Measurements from ENCODE around the gene PARD3B.

The PARD3B gene

DNA sequence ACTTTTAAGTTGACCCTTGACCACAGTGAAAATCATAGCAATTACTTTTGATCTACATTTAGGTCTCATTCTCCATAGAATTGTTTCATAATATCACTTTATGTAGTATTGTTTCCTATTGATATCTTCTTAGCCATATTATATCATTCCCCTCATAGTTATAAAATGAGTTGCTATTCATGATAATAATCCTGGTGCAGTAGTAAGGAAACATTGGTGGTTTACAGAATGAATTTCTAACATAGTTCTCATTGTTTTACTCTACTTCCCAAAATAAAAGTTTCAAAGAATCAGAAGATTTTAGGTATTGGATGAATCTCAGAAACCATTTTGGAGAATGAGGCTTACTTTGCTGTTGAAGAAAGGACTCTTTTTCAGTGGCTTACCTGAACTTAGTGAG is 246.0 kb downstream of the PARD3B start:
- H3K4me3 ChIP-seq (ENCODE audit: low read depth, low read length): no peak overlapping the region
- TF ChIP-seq, protein P1, sequence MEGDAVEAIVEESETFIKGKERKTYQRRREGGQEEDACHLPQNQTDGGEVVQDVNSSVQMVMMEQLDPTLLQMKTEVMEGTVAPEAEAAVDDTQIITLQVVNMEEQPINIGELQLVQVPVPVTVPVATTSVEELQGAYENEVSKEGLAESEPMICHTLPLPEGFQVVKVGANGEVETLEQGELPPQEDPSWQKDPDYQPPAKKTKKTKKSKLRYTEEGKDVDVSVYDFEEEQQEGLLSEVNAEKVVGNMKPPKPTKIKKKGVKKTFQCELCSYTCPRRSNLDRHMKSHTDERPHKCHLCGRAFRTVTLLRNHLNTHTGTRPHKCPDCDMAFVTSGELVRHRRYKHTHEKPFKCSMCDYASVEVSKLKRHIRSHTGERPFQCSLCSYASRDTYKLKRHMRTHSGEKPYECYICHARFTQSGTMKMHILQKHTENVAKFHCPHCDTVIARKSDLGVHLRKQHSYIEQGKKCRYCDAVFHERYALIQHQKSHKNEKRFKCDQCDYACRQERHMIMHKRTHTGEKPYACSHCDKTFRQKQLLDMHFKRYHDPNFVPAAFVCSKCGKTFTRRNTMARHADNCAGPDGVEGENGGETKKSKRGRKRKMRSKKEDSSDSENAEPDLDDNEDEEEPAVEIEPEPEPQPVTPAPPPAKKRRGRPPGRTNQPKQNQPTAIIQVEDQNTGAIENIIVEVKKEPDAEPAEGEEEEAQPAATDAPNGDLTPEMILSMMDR (IDR thresholded peaks at IDR 0.05; ENCODE audit: insufficient read depth, low read depth, low read length, missing control alignments): no peak
- no peak for DNase-seq (ENCODE audit: low read depth)

DNA sequence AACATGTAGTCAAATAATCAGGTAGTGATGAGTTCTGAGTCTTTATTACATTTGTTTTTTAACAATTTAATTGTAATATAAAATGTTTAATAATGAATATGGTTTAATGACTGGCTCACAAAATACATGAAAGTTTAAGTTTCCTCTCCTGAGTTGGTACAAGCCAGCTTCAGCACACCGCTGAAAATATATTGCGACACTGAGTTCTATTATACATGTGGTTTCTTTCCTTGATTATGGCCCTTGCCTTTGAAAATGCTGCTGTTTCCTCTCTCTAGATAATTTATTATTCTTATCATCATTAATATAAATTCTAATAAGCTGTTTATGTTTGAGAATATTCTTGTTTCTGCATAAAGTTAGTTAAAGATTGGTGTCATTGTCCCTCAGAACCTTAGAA is 249.3 kb downstream of the PARD3B start:
- TF ChIP-seq, protein P1 (IDR thresholded peaks at IDR 0.05; ENCODE audit: insufficient read depth, low read depth, low read length, missing control alignments): no peak
- H3K4me3 ChIP-seq (ENCODE audit: low read depth, low read length): no peak overlapping the region
- no peak for DNase-seq (ENCODE audit: low read depth)

DNA sequence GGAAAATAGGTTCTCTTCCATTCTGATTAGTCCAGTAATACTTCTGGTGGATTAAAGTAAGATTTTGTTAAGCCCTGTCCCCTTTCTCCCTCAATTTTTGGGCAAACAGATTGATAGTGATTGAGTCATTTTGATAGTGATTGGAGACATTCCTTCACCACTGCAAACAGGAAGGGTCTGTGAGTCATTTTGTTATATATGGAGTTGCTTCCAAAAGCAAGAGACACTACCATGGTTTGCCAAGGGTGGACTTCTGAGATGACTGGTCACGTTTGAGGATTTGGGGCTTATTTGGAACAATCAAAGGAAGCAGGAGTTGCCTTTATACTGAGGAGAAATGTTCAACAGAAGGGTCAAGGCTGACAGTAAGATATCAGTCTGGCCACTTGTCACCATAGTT is 249.9 kb downstream of the PARD3B start:
- TF ChIP-seq, protein P1 (IDR thresholded peaks at IDR 0.05; ENCODE audit: insufficient read depth, low read depth, low read length, missing control alignments): no peak
- no peak for DNase-seq (ENCODE audit: low read depth)
- no peak overlapping the region for H3K4me3 ChIP-seq (ENCODE audit: low read depth, low read length)

DNA sequence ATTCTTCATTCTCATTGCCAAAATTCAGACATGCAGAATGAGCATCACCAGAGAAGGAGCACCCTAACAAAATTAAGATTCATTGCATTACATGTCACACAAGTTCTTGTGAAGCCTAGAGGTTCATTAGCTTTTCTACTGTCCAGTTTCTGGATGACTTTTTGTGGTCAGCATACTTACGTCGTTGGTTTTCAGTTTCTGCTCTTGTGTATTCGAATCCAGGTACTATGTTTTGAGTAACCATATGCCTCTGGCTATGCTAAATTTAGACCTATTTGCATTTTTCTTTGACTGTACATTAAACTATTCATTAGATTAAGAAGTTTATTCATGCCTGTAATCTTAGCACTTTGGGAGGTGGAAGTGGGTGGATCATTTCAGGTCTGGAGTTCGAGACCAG is 251.3 kb downstream of the PARD3B start:
- DNase-seq (ENCODE audit: low read depth): peak; percentile 53

DNA sequence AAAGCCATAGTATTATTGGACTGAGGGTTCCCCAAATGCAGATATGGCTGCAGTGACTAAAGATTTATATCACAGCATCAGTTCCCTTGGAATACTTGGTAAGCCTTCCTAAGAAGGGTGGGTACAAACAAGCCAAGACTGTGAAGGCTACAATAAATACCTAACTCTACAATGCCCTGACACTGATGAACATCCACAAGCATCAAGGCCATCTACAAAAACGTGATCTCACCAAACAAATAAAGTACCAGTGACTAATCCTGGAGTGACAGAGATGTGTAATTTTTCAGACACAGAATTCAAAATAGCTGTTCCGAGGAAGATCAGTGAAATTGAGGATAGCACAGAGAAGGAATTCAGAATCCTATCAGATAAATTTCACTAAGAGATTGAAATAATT is 254.5 kb downstream of the PARD3B start:
- TF ChIP-seq, protein P1 (IDR thresholded peaks at IDR 0.05; ENCODE audit: insufficient read depth, low read depth, low read length, missing control alignments): no peak
- no peak overlapping the region for H3K4me3 ChIP-seq (ENCODE audit: low read depth, low read length)
- DNase-seq (ENCODE audit: low read depth): no peak

More for the DNA sequence above, 251.3 kb downstream of the PARD3B start:
- no peak overlapping the region for H3K4me3 ChIP-seq (ENCODE audit: low read depth, low read length)
- TF ChIP-seq, protein P1 (IDR thresholded peaks at IDR 0.05; ENCODE audit: insufficient read depth, low read depth, low read length, missing control alignments): no peak

DNA sequence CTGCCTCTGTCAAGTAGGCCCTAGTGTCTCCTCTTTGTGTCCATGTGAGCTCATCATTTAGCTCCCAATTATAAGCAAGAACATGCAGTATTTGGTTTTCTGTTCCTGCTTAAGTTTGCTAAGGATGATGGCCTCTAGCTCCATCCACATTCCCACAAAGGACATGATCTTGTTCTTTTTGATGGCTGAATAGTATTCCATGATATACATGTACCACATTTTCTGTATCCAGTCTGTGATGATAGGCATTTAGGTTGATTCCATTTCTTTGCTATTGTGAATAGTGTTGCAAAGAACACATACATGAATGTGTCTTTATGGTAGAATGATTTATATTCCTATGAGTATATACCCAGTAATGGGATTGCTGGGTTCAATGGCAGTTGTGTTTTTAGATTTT is 263.2 kb downstream of the PARD3B start:
- DNase-seq (ENCODE audit: low read depth): no peak
- TF ChIP-seq, protein P1 (IDR thresholded peaks at IDR 0.05; ENCODE audit: insufficient read depth, low read depth, low read length, missing control alignments): no peak
- H3K4me3 ChIP-seq (ENCODE audit: low read depth, low read length): no peak overlapping the region

DNA sequence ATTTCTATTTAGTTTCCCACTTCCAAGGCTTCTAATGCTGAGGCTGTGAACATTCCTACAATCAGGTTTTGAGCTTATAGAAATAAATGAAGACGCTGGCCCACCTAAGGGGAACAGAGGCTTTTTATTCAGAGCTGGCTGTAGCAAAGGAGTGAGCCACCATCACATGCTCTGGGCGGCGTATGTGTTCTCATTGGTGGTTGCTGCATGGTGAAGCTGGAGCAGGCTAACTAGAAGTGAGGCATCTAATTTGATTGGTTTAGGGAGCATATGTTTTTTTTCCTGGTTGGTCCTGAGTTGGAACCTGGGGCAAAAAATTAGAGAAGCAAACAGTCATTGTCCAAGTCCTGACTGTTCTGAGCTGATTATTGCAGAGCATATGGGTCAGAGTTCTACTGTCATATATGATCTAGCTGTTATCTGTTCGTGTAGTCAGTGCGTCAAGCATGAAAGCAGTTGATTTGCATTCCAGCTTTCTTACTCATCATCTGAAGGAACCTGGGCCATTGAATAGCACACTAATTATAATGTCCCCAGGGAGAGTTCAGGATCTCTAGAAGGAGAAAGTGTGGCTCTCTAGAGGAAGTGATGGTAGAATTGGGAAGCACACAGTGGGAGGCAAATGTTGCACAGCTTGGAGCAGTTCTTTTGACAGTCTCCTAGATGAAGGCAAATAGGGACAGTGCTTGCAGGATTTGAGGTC is 279.6 kb downstream of the PARD3B start:
- TF ChIP-seq, protein P1 (IDR thresholded peaks at IDR 0.05; ENCODE audit: insufficient read depth, low read depth, low read length, missing control alignments): no peak
- no peak for DNase-seq (ENCODE audit: low read depth)
- no peak overlapping the region for H3K4me3 ChIP-seq (ENCODE audit: low read depth, low read length)

All from GM12865 (cell line).